ENCODE results near the gene OR2T11.
"Not testable (repeated sequence)": the region's sequence is repeated elsewhere in the genome, so short reads cannot be mapped to it uniquely, and the experiment has no call there.

OR2T11 gene

GRCh38 chr1:248618119-248618518 lies 16.8 kb downstream of the OR2T11 start:
- no peak for DNase-seq

- no peak for DNase-seq
Measured at GRCh38 chr1:248613742-248614141, 21.1 kb downstream of the OR2T11 start.

GRCh38 chr1:248611883-248612414 lies 22.9 kb downstream of the OR2T11 start:
- peak; percentile 57 for DNase-seq

- no peak for DNase-seq
Measured at GRCh38 chr1:248610301-248610700, 24.6 kb downstream of the OR2T11 start.

- DNase-seq = no peak
Measured at GRCh38 chr1:248599396-248599795, 35.5 kb downstream of the OR2T11 start.

- no peak for DNase-seq
Measured at GRCh38 chr1:248597589-248597988, 37.3 kb downstream of the OR2T11 start, which contains the start of gene OR2T10. TSS of gene OR2T10 (minus strand) at chr1:248597700. CDS start at chr1:248593768, 3,932 bp downstream.

GRCh38 chr1:248596615-248597014 lies 38.3 kb downstream of the OR2T11 start:
- DNase-seq = no peak

GRCh38 chr1:248593226-248593625 lies 41.7 kb downstream of the OR2T11 start:
- DNase-seq = no peak

- DNase-seq = no peak
Measured at GRCh38 chr1:248592655-248593054, 42.2 kb downstream of the OR2T11 start.

- DNase-seq = no peak
Measured at GRCh38 chr1:248590055-248590454, 44.8 kb downstream of the OR2T11 start.

GRCh38 chr1:248589334-248589733 lies 45.6 kb downstream of the OR2T11 start:
- no peak for DNase-seq

GRCh38 chr1:248585266-248585665 lies 49.6 kb downstream of the OR2T11 start:
- DNase-seq = no peak

- DNase-seq = no peak
Measured at GRCh38 chr1:248576260-248576980, 58.5 kb downstream of the OR2T11 start.

- DNase-seq = not testable (repeated sequence)
Measured at GRCh38 chr1:248574657-248575056, 60.2 kb downstream of the OR2T11 start, which contains the start of gene OR2T34. TSS of gene OR2T34 (minus strand) at chr1:248574757. CDS start at chr1:248574757, 0 bp downstream.

- DNase-seq = not testable (repeated sequence)
Measured at GRCh38 chr1:248573856-248574255, 61.0 kb downstream of the OR2T11 start.

Data from activated CD4-positive, alpha-beta T cell treated with anti-CD3 and anti-CD28 coated beads for 48 hours (primary cell).